Body of pancreas (tissue), 4 donors: Measurements from ENCODE around the gene WWOX. TPM values are rescaled to one million over a fixed set of nuclear protein-coding genes. Genes with fewer than 3 reads are reported as not detected.

Source experiments
- ATAC-seq: fragments of 150-250 bp; one replicate; pipeline ENCODE4 v1.9.1; 2016
- DNase-seq, 4 donors: peaks; one replicate each; pipeline ENCODE4 v3.0.0-alpha.2; 2019
- H3K27ac ChIP-seq, 4 donors: fragments of 200-600 bp; sonication (generic); 1 replicate in 3 of 4; 2 replicates in 1 of 4; pipeline versions ENCODE4 v1.5.1 to v1.6.1; 2016 to 2019; ENCODE audit warnings: mild to moderate bottlenecking in 1 of 4, mixed read lengths in 1 of 4, moderate library complexity in 1 of 4
- H3K27me3 ChIP-seq, 2 donors: fragments of 200-600 bp; sonication (generic); one replicate each; pipeline ENCODE4 v1.6.0; 2016; ENCODE audit warnings: mild to moderate bottlenecking in 1 of 2
- H3K36me3 ChIP-seq, 2 donors: fragments of 200-600 bp; sonication (generic); replicated peaks in 1 of 2; 2 replicates each; pipeline ENCODE4 v1.5.1; 2016; ENCODE audit warnings: low read depth in 2 of 2; ENCODE audit not compliant: insufficient read depth in 1 of 2
- H3K4me1 ChIP-seq: fragments of 200-600 bp; sonication (generic); one replicate; pipeline ENCODE4 v1.6.0; 2016
- H3K4me3 ChIP-seq, 2 donors: fragments of 200-600 bp; sonication (generic); 1 replicate in 1 of 2; 2 replicates in 1 of 2; pipeline ENCODE4 v1.5.1; 2016 to 2019
- H3K9me3 ChIP-seq, 3 donors: fragments of 200-600 bp; sonication (generic); 1 replicate in 2 of 3; 2 replicates in 1 of 3; pipeline ENCODE4 v1.5.1; 2016
- POLR2A ChIP-seq, 3 donors: fragments of 450-650 bp; IDR thresholded peaks; one replicate each; pipeline ENCODE4 v1.6.1; 2016; ENCODE audit warnings: antibody characterized with exemption in 3 of 3, mild to moderate bottlenecking in 2 of 3
- WGBS, 2 donors: methylation state at CpG; one replicate each; pipeline ENCODE4 v1.1.5; 2017; 5-methylcytosine and 5-hydroxymethylcytosine counted together
- intact Hi-C: fragments of 100-400 bp; cut with DNase I; formaldehyde crosslinking; loops from one replicate; pipeline ENCODE4 v1.15.1; 2023
- total RNA-seq, 2 donors: library from RNA; depleted of rRNA; stranded (reverse); fragments of >200 nt; gene quantifications; one replicate each; pipeline ENCODE4 v1.1.0, GENCODE V29; 2016
- TF ChIP-seq, protein P1 (sequence below), 7 experiments: fragments of 450-650 bp in 4 of 7; fragments of 200-600 bp in 3 of 7; sonication (generic) in 3 of 7; IDR thresholded peaks; one replicate each; pipeline ENCODE4 v1.5.1; 2016 to 2019; ENCODE audit warnings: antibody characterized with exemption in 7 of 7

Gene WWOX
- total RNA-seq, 2 donors from 2014 or later = 52.7 to 67.2 TPM

DNA sequence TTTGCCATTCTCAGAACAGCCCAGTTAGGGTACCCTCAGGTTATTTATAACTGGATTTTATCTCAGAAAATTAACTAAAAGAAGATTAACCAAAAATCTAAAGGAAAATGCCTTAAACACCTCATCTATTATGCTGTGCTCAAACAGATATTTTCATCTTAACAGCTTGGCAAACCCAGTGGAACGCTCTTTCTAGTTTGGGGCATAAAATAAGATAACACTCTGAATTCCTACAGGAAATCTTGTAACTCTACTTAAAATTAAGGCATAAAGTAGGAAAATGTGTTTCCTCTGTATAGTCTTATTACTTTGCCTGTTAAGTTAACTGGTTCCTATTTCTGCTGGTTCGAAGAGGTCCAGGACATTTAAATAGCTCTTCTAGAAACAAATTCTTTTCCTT, 777.2 kb downstream of the WWOX start:
- Histone ChIP-seq H3K27me3 (no peaks in the 10 kb centered on the region), H3K27ac (no peak overlapping the region), H3K4me1 (no peaks in the 10 kb centered on the region), H3K36me3 (no peaks in the 10 kb centered on the region), H3K9me3 (no peaks in the 10 kb centered on the region), H3K4me3 (no peak overlapping the region)
- intact Hi-C loops = no loop called here
- no peak for ATAC-seq
- DNase-seq = no peak
- WGBS, 2 donors = 86 to 92% methylated on average over 2 of the region's 2 CpGs
- no peak for TF ChIP-seq POLR2A (IDR thresholded peaks at IDR 0.05)

DNA sequence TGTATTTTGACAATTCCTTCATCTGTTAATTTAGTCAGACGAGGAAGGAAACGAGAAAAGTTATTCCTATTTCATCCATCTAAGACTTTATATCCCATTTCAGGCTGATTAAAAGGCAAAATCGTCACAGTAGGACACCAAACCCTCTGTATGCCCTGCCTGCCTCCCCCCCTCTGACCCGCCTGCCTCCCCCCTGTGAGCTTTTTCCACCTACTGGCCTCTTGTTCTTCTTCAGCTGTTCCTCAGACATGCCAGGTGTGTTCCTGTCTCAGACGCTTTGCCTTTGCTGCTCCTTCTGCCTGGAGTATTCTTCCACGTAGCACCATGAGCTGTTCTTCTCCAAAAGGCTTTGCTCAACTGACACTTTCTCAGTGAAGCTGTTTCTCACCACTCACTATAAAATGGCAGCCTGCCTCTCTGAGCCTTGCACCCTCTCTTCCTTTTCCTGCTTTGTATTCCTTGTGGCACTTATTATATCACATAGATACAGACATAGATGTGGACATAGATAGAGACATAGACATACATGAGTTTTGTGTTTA, 777.7 kb downstream of the WWOX start:
- H3K4me3 ChIP-seq = no peak overlapping the region
- WGBS, 2 donors = 76 to 77% methylated on average over 6 of the region's 6 CpGs

DNA sequence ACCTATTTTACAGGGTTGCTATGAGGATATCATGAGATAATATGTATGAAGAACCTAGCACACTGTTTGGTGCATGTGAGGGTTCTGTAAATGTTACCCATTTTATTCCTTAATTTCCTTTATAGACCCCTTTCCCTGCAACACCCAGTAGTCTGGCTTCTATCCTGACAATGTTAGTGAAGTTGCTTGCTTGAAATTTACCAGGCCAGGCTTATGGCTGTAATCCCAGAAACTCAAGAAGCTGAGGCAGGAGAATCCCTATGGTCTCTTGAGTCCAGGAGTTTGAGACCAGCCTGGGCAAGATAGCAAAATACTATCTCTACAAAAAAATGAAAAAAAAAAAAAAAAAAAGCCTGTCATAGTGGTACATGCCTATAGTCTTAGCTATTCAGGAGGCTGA, 779.1 kb downstream of the WWOX start:
- Histone ChIP-seq H3K4me3 (no peak overlapping the region), H3K9me3 (no peaks in the 10 kb centered on the region), H3K4me1 (no peaks in the 10 kb centered on the region), H3K36me3 (no peaks in the 10 kb centered on the region), H3K27me3 (no peaks in the 10 kb centered on the region), H3K27ac (no peak overlapping the region)
- intact Hi-C loops = no loop called here
- ATAC-seq (no peak), DNase-seq (no peak)
- TF ChIP-seq, protein P1, sequence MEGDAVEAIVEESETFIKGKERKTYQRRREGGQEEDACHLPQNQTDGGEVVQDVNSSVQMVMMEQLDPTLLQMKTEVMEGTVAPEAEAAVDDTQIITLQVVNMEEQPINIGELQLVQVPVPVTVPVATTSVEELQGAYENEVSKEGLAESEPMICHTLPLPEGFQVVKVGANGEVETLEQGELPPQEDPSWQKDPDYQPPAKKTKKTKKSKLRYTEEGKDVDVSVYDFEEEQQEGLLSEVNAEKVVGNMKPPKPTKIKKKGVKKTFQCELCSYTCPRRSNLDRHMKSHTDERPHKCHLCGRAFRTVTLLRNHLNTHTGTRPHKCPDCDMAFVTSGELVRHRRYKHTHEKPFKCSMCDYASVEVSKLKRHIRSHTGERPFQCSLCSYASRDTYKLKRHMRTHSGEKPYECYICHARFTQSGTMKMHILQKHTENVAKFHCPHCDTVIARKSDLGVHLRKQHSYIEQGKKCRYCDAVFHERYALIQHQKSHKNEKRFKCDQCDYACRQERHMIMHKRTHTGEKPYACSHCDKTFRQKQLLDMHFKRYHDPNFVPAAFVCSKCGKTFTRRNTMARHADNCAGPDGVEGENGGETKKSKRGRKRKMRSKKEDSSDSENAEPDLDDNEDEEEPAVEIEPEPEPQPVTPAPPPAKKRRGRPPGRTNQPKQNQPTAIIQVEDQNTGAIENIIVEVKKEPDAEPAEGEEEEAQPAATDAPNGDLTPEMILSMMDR (IDR thresholded peaks at IDR 0.05) = no peak
- TF ChIP-seq POLR2A (IDR thresholded peaks at IDR 0.05) = no peak

More for the DNA sequence above, 777.7 kb downstream of the WWOX start:
- H3K27ac ChIP-seq = no peak overlapping the region
- DNase-seq (no peak), ATAC-seq (no peak)
- H3K27me3 ChIP-seq = no peaks in the 10 kb centered on the region
- no peaks in the 10 kb centered on the region for H3K4me1 ChIP-seq
- H3K36me3 ChIP-seq = no peaks in the 10 kb centered on the region
- no peak for TF ChIP-seq POLR2A (IDR thresholded peaks at IDR 0.05)
- intact Hi-C loops = no loop called here
- H3K9me3 ChIP-seq = no peaks in the 10 kb centered on the region

DNA sequence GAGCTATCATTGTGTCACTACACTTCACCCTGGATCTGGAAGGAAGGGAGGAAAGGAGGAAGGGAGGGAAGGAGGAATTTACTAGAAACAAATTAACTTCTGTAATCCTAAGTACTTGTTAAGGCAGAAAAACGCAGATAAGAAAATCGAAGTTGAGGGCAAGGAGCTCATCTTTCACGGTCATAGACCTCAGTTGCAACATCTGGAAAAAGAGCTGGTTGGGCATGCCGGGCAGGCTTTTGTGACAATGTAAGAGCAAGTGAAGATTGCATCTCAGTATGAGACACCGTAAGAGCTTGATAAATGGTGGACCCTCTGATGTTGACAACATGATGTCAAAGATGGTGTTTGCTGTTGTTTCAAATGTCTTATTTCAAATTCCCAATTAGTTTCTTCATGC, 779.6 kb downstream of the WWOX start:
- no peaks in the 10 kb centered on the region for H3K4me1 ChIP-seq
- H3K9me3 ChIP-seq = no peaks in the 10 kb centered on the region
- H3K36me3 ChIP-seq = no peaks in the 10 kb centered on the region
- no peaks in the 10 kb centered on the region for H3K27me3 ChIP-seq
- ATAC-seq = no peak
- intact Hi-C loops = no loop called here
- DNase-seq = no peak
- no peak for TF ChIP-seq POLR2A (IDR thresholded peaks at IDR 0.05)
- TF ChIP-seq, protein P1 (IDR thresholded peaks at IDR 0.05) = no peak
- no peak overlapping the region for H3K27ac ChIP-seq
- 78 to 91% methylated on average over 5 of the region's 5 CpGs for WGBS, 2 donors
- no peak overlapping the region for H3K4me3 ChIP-seq

DNA sequence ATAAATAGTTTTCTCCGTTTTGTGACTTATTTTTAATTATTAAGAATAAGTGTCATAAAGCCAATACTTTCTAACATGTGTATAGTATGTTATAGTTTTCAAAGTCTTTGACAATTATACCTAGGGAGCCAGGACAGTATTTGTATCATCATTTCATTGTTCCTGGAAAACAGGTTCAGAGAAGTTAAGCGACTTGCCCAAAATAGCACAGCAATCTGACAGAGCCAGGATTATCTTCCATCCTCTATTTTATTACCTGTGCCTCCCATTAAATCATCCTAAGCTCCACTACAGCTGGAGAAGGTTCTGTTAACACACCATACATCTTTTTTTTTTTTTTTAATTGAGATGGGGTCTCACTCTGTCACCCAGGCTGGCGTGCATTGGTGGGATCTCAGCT, 782.7 kb downstream of the WWOX start:
- DNase-seq (no peak), ATAC-seq (no peak)
- Histone ChIP-seq H3K4me3 (no peak overlapping the region), H3K27ac (no peak overlapping the region), H3K27me3 (no peaks in the 10 kb centered on the region), H3K36me3 (no peaks in the 10 kb centered on the region), H3K4me1 (no peaks in the 10 kb centered on the region), H3K9me3 (no peaks in the 10 kb centered on the region)
- intact Hi-C loops = no loop called here
- 91 to 96% methylated on average over 3 of the region's 3 CpGs for WGBS, 2 donors
- no peak for TF ChIP-seq POLR2A (IDR thresholded peaks at IDR 0.05)
- TF ChIP-seq, protein P1 (IDR thresholded peaks at IDR 0.05) = no peak

DNA sequence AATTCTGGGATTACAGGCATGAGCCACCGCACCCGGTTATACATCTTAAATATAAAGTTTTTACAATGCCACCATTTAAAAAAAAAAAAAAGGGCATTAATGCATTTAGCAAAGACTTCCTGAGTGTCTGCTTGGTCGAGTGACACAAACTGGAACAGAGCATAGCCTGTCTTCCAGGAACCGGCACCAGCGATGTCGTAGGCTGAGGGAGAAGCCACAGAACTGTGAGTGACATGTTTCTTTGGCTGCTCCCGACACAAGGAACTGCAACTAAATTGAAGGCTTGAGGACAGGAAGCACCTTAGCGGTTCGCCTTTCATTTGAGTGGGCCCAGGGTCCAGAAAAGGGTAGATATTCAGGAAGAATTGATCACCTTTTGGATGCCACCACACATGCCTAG, 783.3 kb downstream of the WWOX start:
- intact Hi-C loops = no loop called here
- no peak for ATAC-seq
- no peaks in the 10 kb centered on the region for H3K9me3 ChIP-seq
- no peak overlapping the region for H3K4me3 ChIP-seq
- H3K36me3 ChIP-seq = no peaks in the 10 kb centered on the region
- TF ChIP-seq, protein P1 (IDR thresholded peaks at IDR 0.05) = no peak
- TF ChIP-seq POLR2A (IDR thresholded peaks at IDR 0.05) = no peak
- no peaks in the 10 kb centered on the region for H3K27me3 ChIP-seq
- 68 to 89% methylated on average over 9 of the region's 9 CpGs for WGBS, 2 donors
- no peak overlapping the region for H3K27ac ChIP-seq
- H3K4me1 ChIP-seq = no peaks in the 10 kb centered on the region
- no peak for DNase-seq
